Spinal cord (tissue), 10 donors: ENCODE results near the gene SPACA4. TPM values are rescaled to one million over a fixed set of nuclear protein-coding genes. Genes with fewer than 3 reads are reported as not detected.
"Not testable (repeated sequence)": the region's sequence is repeated elsewhere in the genome, so short reads cannot be mapped to it uniquely, and the experiment has no call there.

Experiments
- DNase-seq, 6 donors: peaks; one replicate each; pipeline versions ENCODE4 v3.0.0 to v3.0.0-alpha.2; 2013 to 2015; ENCODE audit warnings: low spot score in 6 of 6, low read depth in 4 of 6
- H3K27ac ChIP-seq: one replicate; pipeline ENCODE4 v1.5.1; 2013; ENCODE audit warnings: low read depth, low read length, control low read depth
- H3K27me3 ChIP-seq: one replicate; pipeline ENCODE4 v1.6.1; 2013; ENCODE audit warnings: low read length; ENCODE audit not compliant: control insufficient read depth, insufficient read depth
- H3K36me3 ChIP-seq: one replicate; pipeline ENCODE4 v1.6.1; 2013; ENCODE audit warnings: low read length; ENCODE audit not compliant: control insufficient read depth, insufficient read depth
- H3K4me1 ChIP-seq: one replicate; pipeline ENCODE4 v1.6.1; 2013; ENCODE audit warnings: low read length; ENCODE audit not compliant: control insufficient read depth, insufficient read depth
- H3K4me3 ChIP-seq: one replicate; pipeline ENCODE4 v1.5.1; 2013; ENCODE audit warnings: low read depth, low read length, control low read depth
- H3K9me3 ChIP-seq: one replicate; pipeline ENCODE4 v1.6.1; 2013; ENCODE audit warnings: low read length; ENCODE audit not compliant: control insufficient read depth, insufficient read depth
- WGBS: methylation state at CpG from one replicate; pipeline ENCODE4 v1.1.5; 2013; ENCODE audit warnings: missing lambda C conversion rate; ENCODE audit not compliant: insufficient coverage; 5-methylcytosine and 5-hydroxymethylcytosine counted together
- polyA plus RNA-seq, 2 donors: library from polyadenylated mRNA; unstranded; fragments of 120-200 nt; gene quantifications; one replicate each; pipeline ENCODE4 v1.2.1, GENCODE V29; 2013; ENCODE audit not compliant: insufficient read length in 2 of 2
- total RNA-seq, 2 donors: library from RNA; depleted of rRNA in 1 of 2; stranded (reverse); fragments of 120-200 nt in 1 of 2; fragments of >200 nt in 1 of 2; gene quantifications; one replicate each; pipeline versions ENCODE4 v1.2.3 to v1.2.4, GENCODE V29; 2013 to 2014
- donor health status: healthy.

SPACA4 gene
- total and polyA plus RNA-seq, 4 donors: 0.54 TPM; not detected in 3

GRCh38 chr19:48627201-48627864, 20.8 kb downstream of the SPACA4 start:
- Histone ChIP-seq H3K27ac (no peak overlapping the region), H3K36me3 (peaks cover 65% of the 10 kb centered on the region), H3K4me1 (peaks cover 57% of the 10 kb centered on the region), H3K27me3 (no peaks in the 10 kb centered on the region), H3K4me3 (no peak overlapping the region), H3K9me3 (no peaks in the 10 kb centered on the region)
- no peak for DNase-seq
- WGBS: 60% methylated on average over 3 of the region's 6 CpGs

- Histone ChIP-seq H3K9me3 (no peaks in the 10 kb centered on the region), H3K27ac (no peak overlapping the region), H3K36me3 (peaks cover 71% of the 10 kb centered on the region), H3K4me1 (peaks cover 56% of the 10 kb centered on the region), H3K4me3 (no peak overlapping the region), H3K27me3 (no peaks in the 10 kb centered on the region)
- 89% methylated on average over 8 of the region's 17 CpGs for WGBS
- DNase-seq: no peak
Observed at GRCh38 chr19:48627865-48628314, 21.3 kb downstream of the SPACA4 start.

- Histone ChIP-seq H3K9me3 (no peaks in the 10 kb centered on the region), H3K36me3 (peaks cover 78% of the 10 kb centered on the region), H3K4me1 (peaks cover 57% of the 10 kb centered on the region), H3K4me3 (no peak overlapping the region), H3K27me3 (no peaks in the 10 kb centered on the region), H3K27ac (no peak overlapping the region)
- DNase-seq: no peak
- WGBS: 87% methylated on average over 34 of the region's 34 CpGs
Observed at GRCh38 chr19:48628486-48629296, 22.1 kb downstream of the SPACA4 start.

- no peaks in the 10 kb centered on the region for H3K27me3 ChIP-seq
- DNase-seq: no peak
- no peak overlapping the region for H3K27ac ChIP-seq
- WGBS: 77% methylated on average over 21 of the region's 22 CpGs
- no peak overlapping the region for H3K4me3 ChIP-seq
- peaks cover 79% of the 10 kb centered on the region for H3K36me3 ChIP-seq
- H3K9me3 ChIP-seq: no peaks in the 10 kb centered on the region
- peaks cover 61% of the 10 kb centered on the region for H3K4me1 ChIP-seq
Observed at GRCh38 chr19:48629297-48629598, 22.7 kb downstream of the SPACA4 start.

GRCh38 chr19:48629599-48630295, 23.2 kb downstream of the SPACA4 start:
- H3K27ac ChIP-seq: peak overlapping the region; percentile 69
- H3K4me1 ChIP-seq: peaks cover 61% of the 10 kb centered on the region
- H3K27me3 ChIP-seq: no peaks in the 10 kb centered on the region
- peaks cover 76% of the 10 kb centered on the region for H3K36me3 ChIP-seq
- WGBS: 20% methylated on average over 48 of the region's 48 CpGs
- H3K4me3 ChIP-seq: no peak overlapping the region
- DNase-seq: peak in 2 of 6 donors; percentile 50 to 73
- no peaks in the 10 kb centered on the region for H3K9me3 ChIP-seq

GRCh38 chr19:48630296-48631063, 23.9 kb downstream of the SPACA4 start:
- no peak overlapping the region for H3K4me3 ChIP-seq
- H3K4me1 ChIP-seq: peaks cover 63% of the 10 kb centered on the region
- H3K27me3 ChIP-seq: no peaks in the 10 kb centered on the region
- H3K36me3 ChIP-seq: peaks cover 74% of the 10 kb centered on the region
- H3K27ac ChIP-seq: peak overlapping the region; percentile 69
- peak in 2 of 6 donors; percentile 64 to 66 for DNase-seq
- H3K9me3 ChIP-seq: no peaks in the 10 kb centered on the region
- 5% methylated on average over 32 of the region's 47 CpGs for WGBS

GRCh38 chr19:48631225-48631624, 24.7 kb downstream of the SPACA4 start:
- peak in 2 of 6 donors; percentile 69 to 88 for DNase-seq
- H3K27me3 ChIP-seq: no peaks in the 10 kb centered on the region
- H3K4me3 ChIP-seq: no peak overlapping the region
- peaks cover 66% of the 10 kb centered on the region for H3K36me3 ChIP-seq
- peak overlapping the region; percentile 69 for H3K27ac ChIP-seq
- H3K4me1 ChIP-seq: peaks cover 63% of the 10 kb centered on the region
- 16% methylated on average over 3 of the region's 3 CpGs for WGBS
- H3K9me3 ChIP-seq: no peaks in the 10 kb centered on the region

- H3K27ac ChIP-seq: not testable (repeated sequence)
Observed at GRCh38 chr19:48632286-48632685, 25.7 kb downstream of the SPACA4 start.

GRCh38 chr19:48632692-48633147, 26.2 kb downstream of the SPACA4 start:
- Histone ChIP-seq H3K9me3 (no peaks in the 10 kb centered on the region), H3K27ac (no peak overlapping the region), H3K27me3 (no peaks in the 10 kb centered on the region), H3K36me3 (peaks cover 54% of the 10 kb centered on the region), H3K4me3 (no peak overlapping the region), H3K4me1 (peaks cover 75% of the 10 kb centered on the region)
- no peak for DNase-seq

More at GRCh38 chr19:48632286-48632685, 25.7 kb downstream of the SPACA4 start:
- WGBS: 91% methylated on average over 11 of the region's 11 CpGs
- H3K4me1 ChIP-seq: peaks cover 73% of the 10 kb centered on the region
- not testable (repeated sequence) for H3K27me3 ChIP-seq, H3K4me3 ChIP-seq, H3K9me3 ChIP-seq, DNase-seq
- peaks cover 58% of the 10 kb centered on the region for H3K36me3 ChIP-seq
